Mesenchymal stem cell (in vitro differentiated cells and primary cell): ENCODE results near the gene NT5E.

Experiments
- DNase-seq: peaks from one replicate; pipeline ENCODE4 v3.0.0-alpha.2; 2013
- H2AFZ ChIP-seq: one replicate; pipeline ENCODE4 v1.6.1; 2013; ENCODE audit warnings: low read depth, mild to moderate bottlenecking, control low read depth, inconsistent platforms, low read length, moderate library complexity
- H2AK5ac ChIP-seq: 2 replicates; pipeline ENCODE4 v1.6.1; 2013; ENCODE audit warnings: low read length, moderate library complexity, mild to moderate bottlenecking, inconsistent platforms; ENCODE audit not compliant: severe bottlenecking
- H2BK120ac ChIP-seq: one replicate; pipeline ENCODE4 v1.6.1; 2013; ENCODE audit warnings: low read depth, mild to moderate bottlenecking, inconsistent platforms, low read length, moderate library complexity
- H2BK12ac ChIP-seq, 2 experiments: one replicate each; pipeline ENCODE4 v1.6.1; 2013; ENCODE audit warnings: inconsistent platforms in 2 of 2, low read length in 2 of 2, mild to moderate bottlenecking in 2 of 2, moderate library complexity in 2 of 2, control low read depth in 1 of 2
- H2BK15ac ChIP-seq: one replicate; pipeline ENCODE4 v1.6.1; 2013; ENCODE audit warnings: mild to moderate bottlenecking, low read depth, inconsistent platforms; ENCODE audit not compliant: poor library complexity, severe bottlenecking
- H2BK5ac ChIP-seq: 2 replicates; pipeline ENCODE4 v1.6.1; 2013; ENCODE audit warnings: low read depth, mild to moderate bottlenecking, low read length, control low read depth, inconsistent platforms; ENCODE audit not compliant: poor library complexity, severe bottlenecking
- H3K14ac ChIP-seq, 2 experiments: one replicate each; pipeline ENCODE4 v1.6.1; 2013; ENCODE audit warnings: inconsistent platforms in 2 of 2, low read length in 2 of 2, control low read depth in 1 of 2, mild to moderate bottlenecking in 1 of 2, moderate library complexity in 1 of 2
- H3K18ac ChIP-seq, 2 experiments: one replicate each; pipeline ENCODE4 v1.6.1; 2013; ENCODE audit warnings: inconsistent platforms in 2 of 2, low read length in 2 of 2, control low read depth in 1 of 2, low read depth in 1 of 2, mild to moderate bottlenecking in 1 of 2
- H3K23ac ChIP-seq, 2 experiments: one replicate each; pipeline ENCODE4 v1.6.1; 2013; ENCODE audit warnings: inconsistent platforms in 2 of 2, low read length in 2 of 2, mild to moderate bottlenecking in 2 of 2, moderate library complexity in 2 of 2, control low read depth in 1 of 2
- H3K27ac ChIP-seq: 2 replicates; pipeline ENCODE4 v1.5.1; 2013; ENCODE audit warnings: mild to moderate bottlenecking, moderate library complexity, low read length, control low read depth, inconsistent platforms; ENCODE audit not compliant: poor library complexity, severe bottlenecking
- H3K27me3 ChIP-seq, 2 experiments: 2 replicates each; pipeline versions ENCODE4 v1.6.1 to v1.7.0; 2013; ENCODE audit warnings: low read length in 2 of 2, mild to moderate bottlenecking in 2 of 2, moderate library complexity in 2 of 2, control low read depth in 1 of 2, inconsistent platforms in 1 of 2; ENCODE audit not compliant: control insufficient read depth in 1 of 2, insufficient read depth in 1 of 2
- H3K36me3 ChIP-seq, 2 experiments: 2 replicates each; pipeline versions ENCODE4 v1.6.1 to v1.7.0; 2013; ENCODE audit warnings: low read length in 2 of 2, control low read depth in 1 of 2, inconsistent platforms in 1 of 2, low read depth in 1 of 2, mild to moderate bottlenecking in 1 of 2; ENCODE audit not compliant: insufficient read depth in 2 of 2, control insufficient read depth in 1 of 2
- H3K4ac ChIP-seq, 2 experiments: one replicate each; pipeline ENCODE4 v1.6.1; 2013; ENCODE audit warnings: inconsistent platforms in 2 of 2, low read length in 2 of 2, mild to moderate bottlenecking in 2 of 2, moderate library complexity in 2 of 2, control low read depth in 1 of 2, low read depth in 1 of 2
- H3K4me1 ChIP-seq: 2 replicates; pipeline ENCODE4 v1.6.1; 2013; ENCODE audit warnings: low read depth, low read length, control low read depth; ENCODE audit not compliant: control insufficient read depth, insufficient read depth
- H3K4me2 ChIP-seq: 2 replicates; pipeline ENCODE4 v1.6.1; 2013; ENCODE audit warnings: low read length, mild to moderate bottlenecking, inconsistent platforms; ENCODE audit not compliant: poor library complexity, severe bottlenecking
- H3K4me3 ChIP-seq, 2 experiments: 2 replicates each; pipeline versions ENCODE4 v1.5.1 to v1.7.0; 2013; ENCODE audit warnings: low read length in 2 of 2, mild to moderate bottlenecking in 2 of 2, control low read depth in 1 of 2, low read depth in 1 of 2; ENCODE audit not compliant: insufficient read depth in 1 of 2
- H3K79me1 ChIP-seq: replicated peaks from 2 replicates; pipeline ENCODE4 v1.6.1; 2013; ENCODE audit warnings: mild to moderate bottlenecking, control low read depth, low read length, inconsistent platforms; ENCODE audit not compliant: poor library complexity, severe bottlenecking
- H3K9ac ChIP-seq: 2 replicates; pipeline ENCODE4 v1.7.0; 2013; ENCODE audit warnings: mild to moderate bottlenecking, low read length, moderate library complexity
- H3K9me3 ChIP-seq: 2 replicates; pipeline ENCODE4 v1.7.0; 2013; ENCODE audit warnings: mild to moderate bottlenecking, low read length; ENCODE audit not compliant: control insufficient read depth
- H4K8ac ChIP-seq: one replicate; pipeline ENCODE4 v1.6.1; 2013; ENCODE audit warnings: inconsistent platforms, mild to moderate bottlenecking, low read length, moderate library complexity
- H4K91ac ChIP-seq: one replicate; pipeline ENCODE4 v1.6.1; 2013; ENCODE audit warnings: mild to moderate bottlenecking, low read length, inconsistent platforms
- WGBS: methylation state at CpG from one replicate; pipeline ENCODE4 v1.1.7; 2013; ENCODE audit warnings: mixed read lengths; 5-methylcytosine and 5-hydroxymethylcytosine counted together

NT5E gene

GRCh38 chr6:85417336-85417735 is 32.5 kb upstream of the NT5E start:
- H2BK15ac ChIP-seq, result no peak overlapping the region

GRCh38 chr6:85418059-85418458 is 31.8 kb upstream of the NT5E start:
- H2AK5ac ChIP-seq, result peak overlapping the region; percentile 23
- no peak overlapping the region for H2BK120ac ChIP-seq
- H3K14ac ChIP-seq, result no peak overlapping the region
- peak overlapping the region in 1 of 2 experiments; percentile 81 for H3K18ac ChIP-seq
- H4K91ac ChIP-seq, result no peak overlapping the region
- WGBS, result 48% methylated on average over 2 of the region's 2 CpGs
- H3K4ac ChIP-seq, result peak overlapping the region in 1 of 2 experiments; percentile 19
- H4K8ac ChIP-seq, result no peak overlapping the region
- peak overlapping the region; percentile 7 for H3K27ac ChIP-seq
- H3K23ac ChIP-seq, result no peak overlapping the region
- no peak overlapping the region for H2BK15ac ChIP-seq
- H3K9me3 ChIP-seq, result no peaks in the 10 kb centered on the region
- H3K27me3 ChIP-seq, result no peaks in the 10 kb centered on the region
- no peak overlapping the region for H3K4me2 ChIP-seq
- peak; percentile 68 for DNase-seq
- no peaks in the 10 kb centered on the region for H3K79me1 ChIP-seq
- H3K9ac ChIP-seq, result peak overlapping the region; percentile 3
- H2BK5ac ChIP-seq, result no peak overlapping the region
- H2BK12ac ChIP-seq, result no peak overlapping the region
- H3K4me3 ChIP-seq, result no peak overlapping the region
- no peak overlapping the region for H2AFZ ChIP-seq
- peaks cover 9% of the 10 kb centered on the region for H3K4me1 ChIP-seq
- no peaks in the 10 kb centered on the region for H3K36me3 ChIP-seq

More at GRCh38 chr6:85417336-85417735, 32.5 kb upstream of the NT5E start:
- Histone ChIP-seq H3K79me1 (no peaks in the 10 kb centered on the region), H3K4me2 (no peak overlapping the region), H3K27ac (no peak overlapping the region), H3K4ac (no peak overlapping the region), H2AFZ (no peak overlapping the region), H3K14ac (no peak overlapping the region), H2AK5ac (no peak overlapping the region), H2BK12ac (no peak overlapping the region), H3K9ac (no peak overlapping the region), H3K4me3 (no peak overlapping the region), H3K36me3 (no peaks in the 10 kb centered on the region), H3K27me3 (no peaks in the 10 kb centered on the region), H4K8ac (no peak overlapping the region), H3K9me3 (no peaks in the 10 kb centered on the region), H2BK5ac (no peak overlapping the region), H4K91ac (no peak overlapping the region), H2BK120ac (no peak overlapping the region), H3K4me1 (peaks cover 6% of the 10 kb centered on the region), H3K18ac (peak overlapping the region in 1 of 2 experiments; percentile 37), H3K23ac (no peak overlapping the region)
- no peak for DNase-seq

- Histone ChIP-seq H3K79me1 (no peaks in the 10 kb centered on the region), H4K8ac (no peak overlapping the region), H4K91ac (no peak overlapping the region), H3K36me3 (no peaks in the 10 kb centered on the region), H3K14ac (no peak overlapping the region), H3K23ac (no peak overlapping the region), H3K27ac (peak overlapping the region; percentile 17), H2AFZ (no peak overlapping the region), H2BK15ac (no peak overlapping the region), H3K4me1 (peaks cover 10% of the 10 kb centered on the region), H3K9me3 (no peaks in the 10 kb centered on the region), H2BK12ac (no peak overlapping the region), H3K9ac (peak overlapping the region; percentile 30), H3K4me3 (peak overlapping the region in 1 of 2 experiments; percentile 2), H3K18ac (no peak overlapping the region), H2BK5ac (no peak overlapping the region), H3K4me2 (no peak overlapping the region), H3K4ac (no peak overlapping the region), H2AK5ac (peak overlapping the region; percentile 94), H3K27me3 (no peaks in the 10 kb centered on the region), H2BK120ac (no peak overlapping the region)
- no peak for DNase-seq
- WGBS, result 81% methylated on average over 2 of the region's 2 CpGs
Measured at GRCh38 chr6:85419046-85419759, 30.7 kb upstream of the NT5E start.

DNA sequence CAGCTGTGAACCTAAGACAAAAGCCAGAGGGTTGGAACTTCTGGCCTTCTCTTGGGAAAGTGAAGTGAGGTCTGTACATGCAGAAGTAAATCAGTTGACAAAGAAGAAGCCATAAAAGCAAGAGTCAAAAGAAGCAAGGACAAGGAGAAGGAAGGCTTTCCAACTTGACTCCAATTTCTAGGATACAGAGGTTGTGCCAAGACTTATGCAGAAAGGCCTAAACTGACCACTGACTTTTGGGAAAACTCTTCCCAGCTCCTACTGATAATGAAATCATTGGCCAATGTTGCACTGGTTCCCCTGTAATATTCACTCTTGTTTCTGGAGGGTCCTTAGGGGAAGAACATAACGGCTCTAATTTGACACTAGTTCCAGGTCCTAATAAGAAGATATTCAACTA is 29.3 kb upstream of the NT5E start:
- no CpG with 5 or more reads among the region's 1 CpG for WGBS
- H3K9me3 ChIP-seq, result peaks cover 6% of the 10 kb centered on the region

More for the DNA sequence above, 29.3 kb upstream of the NT5E start:
- Histone ChIP-seq H3K27me3 (no peaks in the 10 kb centered on the region), H4K8ac (no peak overlapping the region), H3K14ac (no peak overlapping the region), H3K9ac (no peak overlapping the region), H2BK15ac (no peak overlapping the region), H2BK5ac (no peak overlapping the region), H4K91ac (no peak overlapping the region), H3K23ac (no peak overlapping the region), H3K79me1 (no peaks in the 10 kb centered on the region), H2BK12ac (no peak overlapping the region), H2AK5ac (peak overlapping the region; percentile 66), H3K4ac (no peak overlapping the region), H3K4me1 (peaks cover 10% of the 10 kb centered on the region), H2AFZ (no peak overlapping the region), H3K4me3 (no peak overlapping the region), H3K4me2 (no peak overlapping the region), H2BK120ac (no peak overlapping the region), H3K18ac (no peak overlapping the region), H3K36me3 (no peaks in the 10 kb centered on the region), H3K27ac (peak overlapping the region; percentile 11)
- no peak for DNase-seq
